GM12892 (cell line): ENCODE results near the gene OR52J3.

Experiments
- POLR2A ChIP-seq: IDR thresholded peaks from 2 replicates; pipeline ENCODE4 v1.6.1; 2011; ENCODE audit warnings: low read depth, low read length, control low read depth
- TAF1 ChIP-seq: IDR thresholded peaks from 2 replicates; pipeline ENCODE4 v1.6.1; 2011; ENCODE audit warnings: low read depth, mild to moderate bottlenecking, control low read depth, low read length, borderline replicate concordance

DNA sequence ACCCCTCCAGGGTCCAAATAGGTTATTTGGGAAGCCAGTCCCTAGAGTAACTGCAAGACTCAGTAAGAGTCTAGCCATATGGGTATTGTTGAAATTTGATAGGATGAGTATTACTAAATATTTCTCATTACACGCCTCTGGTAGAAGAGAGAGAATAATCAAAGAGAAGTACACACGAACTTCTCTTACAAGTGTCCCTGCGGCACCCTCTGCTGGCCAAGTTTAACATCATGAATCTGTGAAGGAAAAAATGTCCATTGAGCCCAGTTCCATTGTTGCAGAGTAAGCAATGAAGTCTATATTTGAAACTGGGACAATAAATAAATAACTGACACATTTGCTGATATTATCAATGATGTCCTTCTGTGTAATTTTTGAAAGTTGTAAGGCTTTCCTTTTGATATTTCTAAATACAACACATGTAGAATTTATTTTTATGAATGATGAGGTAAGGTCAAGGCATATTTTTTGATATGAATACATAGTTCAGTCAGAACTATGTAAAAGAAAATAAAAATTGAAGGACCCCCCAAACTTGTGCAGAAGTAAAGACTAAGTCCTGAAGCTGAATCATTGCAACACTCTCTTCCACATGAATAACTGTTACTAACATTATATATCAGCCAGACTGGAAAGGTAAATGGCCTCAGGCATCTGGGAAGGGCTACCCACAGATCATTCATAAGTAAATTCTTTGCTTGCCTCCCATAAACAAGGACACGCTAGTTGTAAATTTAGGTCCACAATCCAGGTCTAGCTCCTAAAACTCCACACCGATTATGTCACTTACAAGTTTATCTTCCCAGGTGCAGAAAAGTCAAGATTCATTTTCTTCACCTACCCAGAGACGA is 41.7 kb upstream of the OR52J3 start:
- TF ChIP-seq POLR2A = no peak
- no peak for TF ChIP-seq TAF1
